ENCODE data around the gene PSRC1.

The PSRC1 gene

DNA sequence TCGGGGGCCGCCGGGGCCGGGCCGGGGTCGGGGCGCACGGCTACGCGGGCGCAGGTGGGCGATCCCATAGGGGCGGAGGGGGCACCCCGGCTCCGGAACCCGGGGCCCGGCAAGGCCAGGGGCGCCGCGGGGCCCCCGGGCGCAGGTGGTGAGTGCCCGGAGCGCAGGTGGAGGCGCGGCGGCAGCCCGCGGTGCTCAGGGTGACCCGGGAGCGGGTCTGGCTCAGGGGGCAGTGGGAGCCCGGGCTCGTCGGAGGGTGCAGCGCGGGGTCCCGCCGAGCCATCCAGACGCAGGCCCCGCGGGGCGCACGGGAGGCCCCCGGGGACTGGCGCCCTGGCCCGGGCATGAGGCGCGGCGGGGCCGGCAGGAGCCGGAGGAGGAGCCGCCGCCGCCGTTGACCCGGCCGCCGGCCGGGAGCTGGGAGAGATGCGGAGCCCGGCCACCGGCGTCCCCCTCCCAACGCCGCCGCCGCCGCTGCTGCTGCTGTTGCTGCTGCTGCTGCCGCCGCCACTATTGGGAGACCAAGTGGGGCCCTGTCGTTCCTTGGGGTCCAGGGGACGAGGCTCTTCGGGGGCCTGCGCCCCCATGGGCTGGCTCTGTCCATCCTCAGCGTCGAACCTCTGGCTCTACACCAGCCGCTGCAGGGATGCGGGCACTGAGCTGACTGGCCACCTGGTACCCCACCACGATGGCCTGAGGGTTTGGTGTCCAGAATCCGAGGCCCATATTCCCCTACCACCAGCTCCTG, 33.1 kb downstream of the PSRC1 start:
- Histone ChIP-seq H2BK12ac (ENCODE audit: low read length in 2 of 2) (no peak overlapping the region), H4K91ac (ENCODE audit: low read length) (no peak overlapping the region), H3K27me3 (ENCODE audit: control insufficient read depth in 1 of 2, insufficient read depth in 1 of 2, low read length in 2 of 2) (peaks cover 0 to 57% of the 10 kb centered on the region in 2 experiments), H3K36me3 (ENCODE audit: control insufficient read depth in 1 of 2, insufficient read depth in 2 of 2, low read depth in 1 of 2, low read length in 2 of 2) (peaks cover 0 to 8% of the 10 kb centered on the region in 2 experiments), H3K4ac (ENCODE audit: low read depth in 1 of 2, low read length in 2 of 2) (no peak overlapping the region), H3K9ac (ENCODE audit: low read length) (no peak overlapping the region), H2AFZ (ENCODE audit: low read depth, low read length) (peak overlapping the region; percentile 69), H2BK15ac (ENCODE audit: low read depth, poor library complexity, severe bottlenecking) (no peak overlapping the region), H3K4me3 (ENCODE audit: insufficient read depth in 1 of 2, low read depth in 1 of 2, low read length in 2 of 2) (peak overlapping the region in 1 of 2 experiments; percentile 61), H4K8ac (ENCODE audit: low read length) (no peak overlapping the region), H3K4me2 (ENCODE audit: low read length, poor library complexity, severe bottlenecking) (peak overlapping the region; percentile 82), H2AK5ac (ENCODE audit: low read length, severe bottlenecking) (no peak overlapping the region), H2BK120ac (ENCODE audit: low read depth, low read length) (no peak overlapping the region), H3K27ac (ENCODE audit: low read length, poor library complexity, severe bottlenecking) (no peak overlapping the region), H3K4me1 (ENCODE audit: control insufficient read depth, insufficient read depth, low read depth, low read length) (peaks cover 32% of the 10 kb centered on the region), H3K18ac (ENCODE audit: low read depth in 1 of 2, low read length in 2 of 2) (peak overlapping the region in 1 of 2 experiments; percentile 11), H3K14ac (ENCODE audit: low read length in 2 of 2) (no peak overlapping the region), H3K9me3 (ENCODE audit: control insufficient read depth, low read length) (no peaks in the 10 kb centered on the region), H2BK5ac (ENCODE audit: low read depth, low read length, poor library complexity, severe bottlenecking) (no peak overlapping the region), H3K79me1 (replicated peaks; ENCODE audit: low read length, poor library complexity, severe bottlenecking) (no peaks in the 10 kb centered on the region), H3K23ac (ENCODE audit: low read length in 2 of 2) (peak overlapping the region in 1 of 2 experiments; percentile 68)
- DNase-seq: no peak
- 9% methylated on average over 26 of the region's 80 CpGs for WGBS

DNA sequence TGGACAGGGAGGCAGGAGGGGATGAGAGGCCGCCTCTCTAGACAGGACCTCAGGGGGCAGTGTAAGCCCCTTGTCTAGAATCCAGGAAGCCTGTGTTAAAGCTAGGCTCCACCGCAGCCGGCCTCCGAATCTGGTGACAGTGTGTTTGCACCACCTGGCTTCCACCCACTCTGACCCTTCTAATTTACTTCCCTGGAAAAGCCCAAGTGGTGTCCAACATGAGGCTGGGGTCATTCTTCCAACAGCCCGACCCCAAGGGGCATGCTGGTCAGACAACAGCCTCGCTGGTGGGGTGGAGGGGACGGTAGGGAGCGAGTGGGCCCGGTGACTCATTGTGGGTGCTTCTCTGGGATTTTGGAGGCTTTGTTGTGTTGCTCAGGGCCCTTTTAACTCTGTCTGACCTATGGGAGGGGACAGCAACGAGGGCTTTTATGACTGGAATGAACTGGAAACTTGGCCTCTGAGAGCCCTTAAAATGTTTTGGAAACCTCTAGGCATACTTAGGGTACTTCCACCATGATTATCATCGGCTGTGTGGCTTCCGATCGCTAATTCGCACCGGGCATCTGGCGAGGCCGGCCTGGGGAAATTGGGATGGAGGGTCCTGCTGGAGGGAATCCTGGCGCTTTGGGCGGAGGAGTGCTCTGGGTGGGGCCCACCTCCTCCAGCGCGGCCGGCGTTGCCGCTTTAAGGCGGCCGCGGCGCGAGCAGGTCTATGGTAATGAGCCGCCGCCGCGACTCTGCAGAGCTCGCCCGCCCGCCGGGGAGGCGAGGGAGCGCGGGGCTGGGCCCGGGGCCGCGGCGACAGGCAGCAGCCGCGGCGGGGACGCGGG, 33.9 kb downstream of the PSRC1 start, which contains the start of gene CELSR2:
TSS of gene CELSR2 (plus strand) at position 743 of the 833 bp plus-strand sequence. CDS start 541 bp downstream, outside the sequence.
- Histone ChIP-seq H3K23ac (ENCODE audit: low read length in 2 of 2) (peak within 1 kb of the TSS in 1 of 2 experiments; percentile 68), H3K79me1 (replicated peaks; ENCODE audit: low read length, poor library complexity, severe bottlenecking) (no peaks in the 10 kb centered on the region), H4K91ac (ENCODE audit: low read length) (no peak within 1 kb of the TSS), H3K4ac (ENCODE audit: low read depth in 1 of 2, low read length in 2 of 2) (no peak within 1 kb of the TSS), H3K27ac (ENCODE audit: low read length, poor library complexity, severe bottlenecking) (no peak within 1 kb of the TSS), H2BK12ac (ENCODE audit: low read length in 2 of 2) (no peak within 1 kb of the TSS), H3K4me1 (ENCODE audit: control insufficient read depth, insufficient read depth, low read depth, low read length) (peaks cover 24% of the 10 kb centered on the region), H3K18ac (ENCODE audit: low read depth in 1 of 2, low read length in 2 of 2) (peak within 1 kb of the TSS in 1 of 2 experiments; percentile 11), H4K8ac (ENCODE audit: low read length) (no peak within 1 kb of the TSS), H3K4me2 (ENCODE audit: low read length, poor library complexity, severe bottlenecking) (peak within 1 kb of the TSS; percentile 82), H3K14ac (ENCODE audit: low read length in 2 of 2) (no peak within 1 kb of the TSS), H2BK15ac (ENCODE audit: low read depth, poor library complexity, severe bottlenecking) (peak within 1 kb of the TSS; percentile 76), H3K9ac (ENCODE audit: low read length) (peak within 1 kb of the TSS; percentile 19), H3K4me3 (ENCODE audit: insufficient read depth in 1 of 2, low read depth in 1 of 2, low read length in 2 of 2) (peak within 1 kb of the TSS; percentile 35 to 61), H2AFZ (ENCODE audit: low read depth, low read length) (peak within 1 kb of the TSS; percentile 69), H3K36me3 (ENCODE audit: control insufficient read depth in 1 of 2, insufficient read depth in 2 of 2, low read depth in 1 of 2, low read length in 2 of 2) (peaks cover 0 to 8% of the 10 kb centered on the region in 2 experiments), H2BK120ac (ENCODE audit: low read depth, low read length) (no peak within 1 kb of the TSS), H3K27me3 (ENCODE audit: control insufficient read depth in 1 of 2, insufficient read depth in 1 of 2, low read length in 2 of 2) (peaks cover 0 to 53% of the 10 kb centered on the region in 2 experiments), H2BK5ac (ENCODE audit: low read depth, low read length, poor library complexity, severe bottlenecking) (no peak within 1 kb of the TSS), H2AK5ac (ENCODE audit: low read length, severe bottlenecking) (peak within 1 kb of the TSS; percentile 31), H3K9me3 (ENCODE audit: control insufficient read depth, low read length) (no peaks in the 10 kb centered on the region)
- 10% methylated on average over 46 of the region's 49 CpGs for WGBS
- DNase-seq: peak; percentile 71

DNA sequence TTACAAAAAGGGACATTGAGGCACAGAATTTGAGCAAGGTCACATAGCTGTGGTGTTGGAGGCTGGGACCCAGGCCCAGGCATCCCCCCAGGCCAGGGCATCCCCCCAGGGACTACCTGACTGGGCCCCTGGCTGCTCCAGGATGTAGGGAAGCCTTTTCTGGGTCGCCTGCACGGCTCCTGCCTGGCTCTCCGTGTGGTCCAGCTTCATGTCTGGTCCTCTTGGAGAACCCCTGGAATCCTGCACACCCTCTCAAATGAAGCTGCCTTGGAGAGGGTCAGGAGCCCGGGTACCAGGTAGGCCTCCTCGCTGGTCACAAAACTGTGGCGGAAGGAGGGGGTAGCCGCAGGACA, 34.5 kb downstream of the PSRC1 start:
- H2AK5ac ChIP-seq (ENCODE audit: low read length, severe bottlenecking): no peak overlapping the region
- H3K4me2 ChIP-seq (ENCODE audit: low read length, poor library complexity, severe bottlenecking): no peak overlapping the region
- H2BK12ac ChIP-seq (ENCODE audit: low read length in 2 of 2): no peak overlapping the region
- 90% methylated on average over 7 of the region's 7 CpGs for WGBS
- no peak overlapping the region for H3K18ac ChIP-seq (ENCODE audit: low read depth in 1 of 2, low read length in 2 of 2)
- no peak overlapping the region for H3K4ac ChIP-seq (ENCODE audit: low read depth in 1 of 2, low read length in 2 of 2)
- H3K9me3 ChIP-seq (ENCODE audit: control insufficient read depth, low read length): no peaks in the 10 kb centered on the region
- no peak overlapping the region for H2BK5ac ChIP-seq (ENCODE audit: low read depth, low read length, poor library complexity, severe bottlenecking)
- H3K14ac ChIP-seq (ENCODE audit: low read length in 2 of 2): no peak overlapping the region
- no peak overlapping the region for H3K23ac ChIP-seq (ENCODE audit: low read length in 2 of 2)
- H2AFZ ChIP-seq (ENCODE audit: low read depth, low read length): no peak overlapping the region
- H3K4me1 ChIP-seq (ENCODE audit: control insufficient read depth, insufficient read depth, low read depth, low read length): peaks cover 18% of the 10 kb centered on the region
- H2BK120ac ChIP-seq (ENCODE audit: low read depth, low read length): no peak overlapping the region
- H2BK15ac ChIP-seq (ENCODE audit: low read depth, poor library complexity, severe bottlenecking): no peak overlapping the region
- no peak overlapping the region for H3K9ac ChIP-seq (ENCODE audit: low read length)
- H3K36me3 ChIP-seq (ENCODE audit: control insufficient read depth in 1 of 2, insufficient read depth in 2 of 2, low read depth in 1 of 2, low read length in 2 of 2): peaks cover 0 to 8% of the 10 kb centered on the region in 2 experiments
- no peak overlapping the region for H3K27ac ChIP-seq (ENCODE audit: low read length, poor library complexity, severe bottlenecking)
- H4K8ac ChIP-seq (ENCODE audit: low read length): no peak overlapping the region
- DNase-seq: no peak
- H3K27me3 ChIP-seq (ENCODE audit: control insufficient read depth in 1 of 2, insufficient read depth in 1 of 2, low read length in 2 of 2): peaks cover 0 to 53% of the 10 kb centered on the region in 2 experiments
- no peak overlapping the region for H3K4me3 ChIP-seq (ENCODE audit: insufficient read depth in 1 of 2, low read depth in 1 of 2, low read length in 2 of 2)
- no peaks in the 10 kb centered on the region for H3K79me1 ChIP-seq (replicated peaks; ENCODE audit: low read length, poor library complexity, severe bottlenecking)
- no peak overlapping the region for H4K91ac ChIP-seq (ENCODE audit: low read length)
